GM10266 (cell line): ENCODE results near the gene TLR1.
"Not testable (repeated sequence)": the region's sequence is repeated elsewhere in the genome, so short reads cannot be mapped to it uniquely, and the experiment has no call there.

ENCODE experiments used
- DNase-seq: peaks from one replicate; pipeline ENCODE4 v3.0.0; 2012; ENCODE audit errors: extremely low spot score
- TF ChIP-seq, protein P1 (sequence below): IDR thresholded peaks from 2 replicates; pipeline ENCODE4 v1.5.1; 2012; ENCODE audit warnings: mild to moderate bottlenecking, low read depth; ENCODE audit not compliant: control insufficient read depth, insufficient read depth; ENCODE audit errors: missing control alignments

Gene TLR1

DNA sequence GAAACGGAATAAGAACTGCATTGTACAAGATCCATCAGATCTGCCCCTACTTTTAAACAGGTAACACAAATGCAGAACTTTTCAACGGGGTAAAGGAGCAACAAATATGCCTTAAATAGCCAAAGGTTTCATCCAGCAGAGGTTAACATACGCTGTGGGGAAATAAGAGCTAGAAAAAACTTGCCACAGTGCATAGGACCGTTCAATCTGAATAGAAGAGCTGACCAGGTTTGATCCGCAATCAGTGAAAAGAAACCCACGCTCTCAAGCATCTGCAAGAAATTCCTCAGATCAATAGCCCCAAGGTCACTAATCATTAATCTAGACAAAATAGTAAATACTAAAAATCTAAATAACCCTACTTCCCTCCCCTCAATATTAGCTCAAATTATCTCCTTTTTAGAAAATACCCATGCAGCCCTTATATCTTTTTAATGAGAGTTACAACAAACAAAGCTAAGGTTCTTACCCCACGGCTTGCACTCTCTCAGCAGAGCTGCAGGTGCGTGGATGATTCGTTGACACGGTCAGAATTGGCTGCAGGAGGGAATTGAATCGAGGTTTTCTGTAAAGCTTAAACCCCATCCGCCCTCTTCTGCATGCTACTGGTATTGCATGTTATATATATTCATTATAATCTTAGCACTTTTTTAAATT, 22.0 kb downstream of the TLR1 start, which contains the start of gene TLR10:
TSS of gene TLR10 (minus strand) at position 539 of the 657 bp plus-strand sequence. CDS start 7,400 bp downstream, outside the sequence.
- peak; percentile 55 for DNase-seq
- TF ChIP-seq, protein P1, sequence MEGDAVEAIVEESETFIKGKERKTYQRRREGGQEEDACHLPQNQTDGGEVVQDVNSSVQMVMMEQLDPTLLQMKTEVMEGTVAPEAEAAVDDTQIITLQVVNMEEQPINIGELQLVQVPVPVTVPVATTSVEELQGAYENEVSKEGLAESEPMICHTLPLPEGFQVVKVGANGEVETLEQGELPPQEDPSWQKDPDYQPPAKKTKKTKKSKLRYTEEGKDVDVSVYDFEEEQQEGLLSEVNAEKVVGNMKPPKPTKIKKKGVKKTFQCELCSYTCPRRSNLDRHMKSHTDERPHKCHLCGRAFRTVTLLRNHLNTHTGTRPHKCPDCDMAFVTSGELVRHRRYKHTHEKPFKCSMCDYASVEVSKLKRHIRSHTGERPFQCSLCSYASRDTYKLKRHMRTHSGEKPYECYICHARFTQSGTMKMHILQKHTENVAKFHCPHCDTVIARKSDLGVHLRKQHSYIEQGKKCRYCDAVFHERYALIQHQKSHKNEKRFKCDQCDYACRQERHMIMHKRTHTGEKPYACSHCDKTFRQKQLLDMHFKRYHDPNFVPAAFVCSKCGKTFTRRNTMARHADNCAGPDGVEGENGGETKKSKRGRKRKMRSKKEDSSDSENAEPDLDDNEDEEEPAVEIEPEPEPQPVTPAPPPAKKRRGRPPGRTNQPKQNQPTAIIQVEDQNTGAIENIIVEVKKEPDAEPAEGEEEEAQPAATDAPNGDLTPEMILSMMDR = peak; percentile 60

DNA sequence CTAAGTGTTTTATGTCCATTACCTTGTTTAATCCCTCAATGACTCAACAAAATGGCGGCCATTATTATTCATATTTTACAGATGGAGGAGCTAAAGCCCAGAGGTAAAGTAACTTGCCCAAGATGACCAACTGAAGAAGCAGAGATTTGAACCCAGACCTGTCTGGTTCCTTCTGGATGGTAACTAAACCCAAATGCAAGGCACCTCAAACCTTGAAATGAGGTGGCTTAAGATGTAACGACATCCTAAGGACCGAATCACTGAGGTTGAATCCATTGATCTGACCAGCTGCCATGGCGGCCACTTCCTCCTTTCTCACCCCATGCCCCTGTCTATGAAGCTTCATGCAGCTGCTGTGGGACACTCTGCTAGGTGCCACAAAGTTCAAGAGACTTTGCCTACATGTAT, 22.7 kb downstream of the TLR1 start:
- TF ChIP-seq, protein P1 = no peak
- no peak for DNase-seq

DNA sequence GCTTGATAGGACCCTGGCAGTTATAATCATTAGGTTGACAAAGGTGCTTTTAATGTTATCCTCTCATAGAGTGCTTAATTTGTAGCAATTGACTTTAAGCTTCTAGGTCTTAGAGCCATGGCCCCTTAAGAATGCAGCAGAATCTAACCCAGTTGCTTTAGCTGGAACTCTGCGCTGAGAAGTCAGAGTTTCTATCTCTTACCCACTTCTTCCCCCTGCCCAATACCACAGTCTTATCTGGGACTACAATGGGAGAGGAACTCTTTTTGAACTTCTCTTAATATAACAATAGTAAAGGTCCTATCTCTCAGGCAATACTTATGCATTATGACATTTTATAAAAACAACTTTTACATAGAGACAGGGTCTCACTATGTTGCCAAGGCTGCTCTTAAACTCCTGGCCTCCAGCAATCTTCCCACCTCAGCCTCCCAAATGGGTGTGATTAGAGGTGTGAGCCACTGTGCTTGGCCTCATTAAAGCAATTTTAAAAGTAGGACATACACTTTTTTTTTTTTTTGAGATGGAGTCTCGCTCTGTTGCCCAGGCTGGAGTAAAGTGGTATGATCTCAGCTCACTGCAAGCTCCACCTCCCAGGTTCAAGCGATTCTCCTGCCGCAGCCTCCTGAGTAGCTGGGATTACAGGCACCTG, 23.6 kb downstream of the TLR1 start:
- no peak for DNase-seq
- TF ChIP-seq, protein P1 = no peak

DNA sequence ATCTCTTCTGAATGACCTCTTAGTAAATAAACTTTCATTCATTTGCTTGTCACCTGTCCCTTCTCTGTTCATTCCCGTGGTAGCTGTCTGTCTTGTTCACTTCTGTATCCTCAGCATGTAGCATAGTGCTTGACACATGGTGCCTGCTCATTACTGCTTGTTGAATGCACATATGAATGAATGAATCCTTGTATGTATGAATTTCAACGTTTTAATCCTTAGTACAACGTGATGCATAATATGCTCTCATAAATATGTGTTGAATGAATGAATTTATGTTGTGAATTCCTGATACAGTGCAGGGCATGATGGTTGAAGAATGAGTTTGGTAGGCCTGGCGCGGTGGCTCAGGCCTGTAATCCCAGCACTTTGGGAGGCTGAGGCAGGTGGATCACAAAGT, 24.8 kb downstream of the TLR1 start:
- DNase-seq = no peak
- TF ChIP-seq, protein P1 = no peak

DNA sequence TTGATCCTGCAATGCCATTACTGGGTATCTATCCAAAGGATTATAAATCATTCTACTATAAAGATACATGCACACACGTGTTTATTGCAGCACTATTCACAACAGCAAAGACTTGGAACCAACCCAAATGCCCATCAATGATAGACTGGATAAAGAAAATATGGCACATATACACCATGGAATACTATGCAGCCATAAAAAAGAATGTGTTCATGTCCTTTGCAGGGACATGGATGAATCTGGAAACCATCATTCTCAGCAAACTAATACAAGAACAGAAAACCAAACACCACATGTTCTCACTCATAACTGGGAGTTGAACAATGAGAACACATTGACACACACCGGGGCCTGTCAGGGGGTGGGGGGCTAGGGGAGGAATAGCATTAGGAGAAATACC, 26.7 kb downstream of the TLR1 start:
- DNase-seq = not testable (repeated sequence)

DNA sequence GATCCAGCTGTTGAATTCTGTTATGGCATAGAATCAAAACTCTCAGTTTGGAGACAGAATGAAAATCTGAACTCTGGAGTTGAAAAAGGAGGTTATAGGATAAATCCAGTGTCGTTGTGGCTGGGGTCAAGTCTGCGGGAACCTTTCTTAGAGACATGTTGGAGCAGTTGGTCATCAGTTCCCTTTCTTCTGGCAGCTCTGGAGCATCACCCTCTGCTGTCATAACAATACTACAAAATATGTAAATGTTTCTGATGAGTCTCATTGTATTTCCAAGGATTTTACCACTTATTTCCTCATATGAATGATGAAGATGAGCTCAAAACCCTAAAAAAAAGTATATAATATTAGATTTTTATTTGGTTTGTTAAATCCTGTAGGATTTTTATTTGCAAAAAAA, 29.3 kb downstream of the TLR1 start:
- no peak for DNase-seq
- TF ChIP-seq, protein P1 = no peak

DNA sequence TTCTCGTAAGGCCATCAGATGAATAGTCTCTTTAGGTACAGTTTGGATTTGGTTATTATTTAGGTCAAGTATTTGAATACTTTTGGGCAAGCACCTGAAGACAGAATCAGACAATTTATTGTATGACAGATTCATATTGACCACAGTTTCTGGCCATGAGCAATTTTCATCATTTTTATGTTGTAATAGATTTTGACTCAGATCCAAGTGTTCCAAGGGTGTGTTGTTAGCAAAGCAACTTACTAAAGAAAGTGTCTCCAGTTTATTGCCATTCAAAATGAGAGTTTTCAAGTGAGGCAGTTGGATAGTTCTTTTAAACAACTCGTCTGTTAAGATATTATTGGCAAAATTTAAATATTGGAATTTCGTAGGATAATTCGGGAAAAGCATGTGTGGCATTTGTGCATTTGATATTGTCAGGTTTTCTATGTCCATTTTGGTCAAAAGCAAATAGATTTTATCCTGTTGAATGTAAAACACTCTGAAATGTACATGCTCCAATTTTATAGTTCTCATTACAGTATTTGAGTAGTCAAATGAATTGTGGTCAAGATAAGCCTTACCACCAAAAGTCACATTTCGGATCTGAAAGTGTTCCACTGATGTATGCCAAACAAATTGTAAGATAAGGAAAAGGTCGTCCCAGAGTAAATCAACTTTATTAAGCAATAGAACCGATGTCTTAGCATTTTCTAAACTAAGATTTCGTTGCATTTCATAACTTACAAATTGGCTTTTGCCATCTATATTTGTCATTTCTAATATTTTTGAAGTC, 30.2 kb downstream of the TLR1 start:
- DNase-seq = no peak
- TF ChIP-seq, protein P1 = no peak

DNA sequence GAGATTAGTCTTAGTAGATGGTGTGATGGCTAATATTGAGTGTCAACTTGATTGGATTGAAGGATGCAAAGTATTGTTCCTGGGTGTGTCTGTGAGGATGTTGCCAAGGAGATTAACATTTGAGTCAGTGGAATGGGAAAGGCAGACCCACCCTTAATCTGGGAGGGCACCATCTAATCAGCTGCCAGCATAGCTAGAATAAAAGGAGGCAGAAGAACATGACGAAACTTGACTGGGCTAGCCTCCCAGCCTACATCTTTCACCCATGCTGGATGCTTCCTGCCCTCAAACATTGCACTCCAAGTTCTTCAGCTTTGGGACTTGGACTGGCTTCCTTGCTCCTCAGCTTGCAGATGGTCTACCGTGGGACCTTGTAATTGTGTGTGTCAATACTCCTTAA, 34.3 kb downstream of the TLR1 start:
- DNase-seq = not testable (repeated sequence)
